ENCODE measurements around the gene RDH16.

The RDH16 gene

GRCh38 chr12:57000393-57000792 lies 43.0 kb upstream of the RDH16 start:
- Histone ChIP-seq H3K9me3 (ENCODE audit: low read length) (no peaks in the 10 kb centered on the region), H3K4me1 (ENCODE audit: insufficient read depth, low read length, severe bottlenecking) (peaks cover 6% of the 10 kb centered on the region), H3K9me2 (ENCODE audit: low read depth, low read length) (no peaks in the 10 kb centered on the region), H3K27ac (ENCODE audit: low read depth, low read length, poor library complexity, severe bottlenecking) (no peak overlapping the region), H3K4me3 (ENCODE audit: low read depth, low read length, poor library complexity, severe bottlenecking) (no peak overlapping the region), H3K36me3 (ENCODE audit: insufficient read depth, low read length) (peaks cover 49% of the 10 kb centered on the region), H4K20me1 (ENCODE audit: insufficient read depth, low read length) (no peaks in the 10 kb centered on the region), H3K4me2 (ENCODE audit: low read length) (no peak overlapping the region), H3K9ac (ENCODE audit: low read length) (no peak overlapping the region), H3F3A (ENCODE audit: insufficient read depth, low read length) (no peaks in the 10 kb centered on the region), H3K27me3 (ENCODE audit: insufficient read depth, low read length) (no peaks in the 10 kb centered on the region), H2AFZ (ENCODE audit: low read length) (no peak overlapping the region), H3K79me2 (ENCODE audit: insufficient read depth, low read length) (0 out of 2 replicates have a peak, but pooled peaks cover under 1% of the 10 kb centered on the region)
- no peak for TF ChIP-seq EZH2 (IDR thresholded peaks at IDR 0.05; ENCODE audit: borderline replicate concordance, low read length)
- no peak for TF ChIP-seq CTCF (IDR thresholded peaks at IDR 0.05; ENCODE audit: low read length)

- H3K36me3 ChIP-seq (ENCODE audit: insufficient read depth, low read length) = peaks cover 45% of the 10 kb centered on the region
- no peaks in the 10 kb centered on the region for H3K4me1 ChIP-seq (ENCODE audit: insufficient read depth, low read length, severe bottlenecking)
- H3K4me3 ChIP-seq (ENCODE audit: low read depth, low read length, poor library complexity, severe bottlenecking) = no peak overlapping the region
- no peak overlapping the region for H2AFZ ChIP-seq (ENCODE audit: low read length)
- H3K4me2 ChIP-seq (ENCODE audit: low read length) = no peak overlapping the region
- TF ChIP-seq CTCF (IDR thresholded peaks at IDR 0.05; ENCODE audit: low read length) (no peak), EZH2 (IDR thresholded peaks at IDR 0.05; ENCODE audit: borderline replicate concordance, low read length) (no peak)
- H3K9ac ChIP-seq (ENCODE audit: low read length) = no peak overlapping the region
- no peaks in the 10 kb centered on the region for H3K27me3 ChIP-seq (ENCODE audit: insufficient read depth, low read length)
- no peaks in the 10 kb centered on the region for H4K20me1 ChIP-seq (ENCODE audit: insufficient read depth, low read length)
- no peaks in the 10 kb centered on the region for H3F3A ChIP-seq (ENCODE audit: insufficient read depth, low read length)
- no peaks in the 10 kb centered on the region for H3K79me2 ChIP-seq (ENCODE audit: insufficient read depth, low read length)
- no peaks in the 10 kb centered on the region for H3K9me2 ChIP-seq (ENCODE audit: low read depth, low read length)
- H3K9me3 ChIP-seq (ENCODE audit: low read length) = no peaks in the 10 kb centered on the region
- H3K27ac ChIP-seq (ENCODE audit: low read depth, low read length, poor library complexity, severe bottlenecking) = no peak overlapping the region
Observed at GRCh38 chr12:56999456-56999855, 42.0 kb upstream of the RDH16 start.

GRCh38 chr12:56998981-56999380 lies 41.6 kb upstream of the RDH16 start:
- H3K9ac ChIP-seq (ENCODE audit: low read length) = no peak overlapping the region
- no peaks in the 10 kb centered on the region for H3K4me1 ChIP-seq (ENCODE audit: insufficient read depth, low read length, severe bottlenecking)
- no peak overlapping the region for H3K27ac ChIP-seq (ENCODE audit: low read depth, low read length, poor library complexity, severe bottlenecking)
- no peaks in the 10 kb centered on the region for H3K9me2 ChIP-seq (ENCODE audit: low read depth, low read length)
- no peaks in the 10 kb centered on the region for H3K9me3 ChIP-seq (ENCODE audit: low read length)
- no peak overlapping the region for H3K4me2 ChIP-seq (ENCODE audit: low read length)
- H3K4me3 ChIP-seq (ENCODE audit: low read depth, low read length, poor library complexity, severe bottlenecking) = no peak overlapping the region
- no peak for TF ChIP-seq EZH2 (IDR thresholded peaks at IDR 0.05; ENCODE audit: borderline replicate concordance, low read length)
- no peak for TF ChIP-seq CTCF (IDR thresholded peaks at IDR 0.05; ENCODE audit: low read length)
- H3K27me3 ChIP-seq (ENCODE audit: insufficient read depth, low read length) = no peaks in the 10 kb centered on the region
- peaks cover 40% of the 10 kb centered on the region for H3K36me3 ChIP-seq (ENCODE audit: insufficient read depth, low read length)
- no peaks in the 10 kb centered on the region for H4K20me1 ChIP-seq (ENCODE audit: insufficient read depth, low read length)
- H3K79me2 ChIP-seq (ENCODE audit: insufficient read depth, low read length) = no peaks in the 10 kb centered on the region
- no peaks in the 10 kb centered on the region for H3F3A ChIP-seq (ENCODE audit: insufficient read depth, low read length)
- H2AFZ ChIP-seq (ENCODE audit: low read length) = no peak overlapping the region

Data from OCI-LY1 (cell line).